Astrocyte of the cerebellum (primary cell): ENCODE data around the gene OPRL1.

Experiments used
- DNase-seq: peaks from one replicate; pipeline ENCODE4 v3.0.0-alpha.2; 2011; ENCODE audit warnings: low read depth
- H3K4me3 ChIP-seq: 2 replicates; pipeline ENCODE4 v1.5.1; 2011; ENCODE audit warnings: mild to moderate bottlenecking, low read depth, low read length, moderate library complexity
- CTCF ChIP-seq: IDR thresholded peaks from 2 replicates; pipeline ENCODE4 v1.5.1; 2012; ENCODE audit warnings: low read length, low read depth, moderate library complexity, mild to moderate bottlenecking; ENCODE audit errors: missing control alignments
- in situ Hi-C: cut with HindIII; loops from 2 replicates; pipeline ENCODE4 v1.10.0; 2017; ENCODE audit warnings: low sequenced_read_pairs

The OPRL1 gene

GRCh38 chr20:64112691-64113443, 33.0 kb downstream of the OPRL1 start:
- TF ChIP-seq CTCF, result no peak
- no peak overlapping the region for H3K4me3 ChIP-seq
- DNase-seq, result no peak
- in situ Hi-C loops, result no loop called here

- DNase-seq, result no peak
- in situ Hi-C loops, result no loop called here
- H3K4me3 ChIP-seq, result no peak overlapping the region
- no peak for TF ChIP-seq CTCF
Observed at GRCh38 chr20:64113444-64113775, 33.5 kb downstream of the OPRL1 start.

- H3K4me3 ChIP-seq, result no peak overlapping the region
- TF ChIP-seq CTCF, result no peak
- in situ Hi-C loops, result no loop called here
- DNase-seq, result no peak
Observed at GRCh38 chr20:64113796-64114355, 34.0 kb downstream of the OPRL1 start.

- in situ Hi-C loops, result no loop called here
- no peak for TF ChIP-seq CTCF
- no peak overlapping the region for H3K4me3 ChIP-seq
- DNase-seq, result no peak
Observed at GRCh38 chr20:64114356-64114971, 34.6 kb downstream of the OPRL1 start.

- in situ Hi-C loops, result no loop called here
- H3K4me3 ChIP-seq, result no peak overlapping the region
- TF ChIP-seq CTCF, result no peak
- no peak for DNase-seq
Observed at GRCh38 chr20:64115171-64115911, 35.5 kb downstream of the OPRL1 start.

- no peak overlapping the region for H3K4me3 ChIP-seq
- DNase-seq, result no peak
- in situ Hi-C loops, result no loop called here
- no peak for TF ChIP-seq CTCF
Observed at GRCh38 chr20:64116016-64116415, 36.1 kb downstream of the OPRL1 start.
